ENCODE measurements around the gene FLRT1. TPM values are rescaled to one million over a fixed set of nuclear protein-coding genes. Genes with fewer than 3 reads are reported as not detected.

Gene FLRT1
- total RNA-seq, 6 donors from 2014 or later = 0.09 to 0.30 (median 0.15) TPM; not detected in 3

- H3K4me3 ChIP-seq = no peak overlapping the region
- H3K4me1 ChIP-seq = peaks cover 10 to 12% (median 11%) of the 10 kb centered on the region in 4 donors
- H3K27me3 ChIP-seq = peaks cover 0 to 15% (median 10%) of the 10 kb centered on the region in 4 donors
- DNase-seq (peak in 1 of 2 donors; percentile 71), ATAC-seq (ENCODE audit: low FRiP score in 2 of 2) (no peak)
- H3K9me3 ChIP-seq = no peaks in the 10 kb centered on the region
- no peak overlapping the region for H3K27ac ChIP-seq
- no peaks in the 10 kb centered on the region for H3K36me3 ChIP-seq
- WGBS, 2 donors = 70 to 73% methylated on average over 17 to 20 of the region's 20 CpGs
- TF ChIP-seq CTCF (IDR thresholded peaks at IDR 0.05) (peak in 2 of 6 experiments; percentile 14 to 41), EP300 (IDR thresholded peaks at IDR 0.05) (no peak)
Measured at GRCh38 chr11:64040684-64041322, 5.1 kb downstream of the FLRT1 start.

GRCh38 chr11:64041846-64042245, 6.1 kb downstream of the FLRT1 start:
- no peak for ATAC-seq (ENCODE audit: low FRiP score in 2 of 2)
- WGBS, 2 donors = 92 to 100% methylated on average over 5 to 9 of the region's 9 CpGs
- Histone ChIP-seq H3K4me1 (peaks cover 0 to 2% (median under 1%) of the 10 kb centered on the region in 4 donors), H3K4me3 (no peak overlapping the region), H3K36me3 (no peaks in the 10 kb centered on the region), H3K9me3 (no peaks in the 10 kb centered on the region), H3K27ac (no peak overlapping the region), H3K27me3 (peaks cover 0 to 4% (median 2%) of the 10 kb centered on the region in 4 donors)
- peak in 1 of 2 donors; percentile 49 for DNase-seq
- no peak for TF ChIP-seq CTCF (IDR thresholded peaks at IDR 0.05)
- no peak for TF ChIP-seq EP300 (IDR thresholded peaks at IDR 0.05)
- no peak for TF ChIP-seq POLR2A (IDR thresholded peaks at IDR 0.05)
- TF ChIP-seq POLR2AphosphoS5 (IDR thresholded peaks at IDR 0.05) = no peak

GRCh38 chr11:64042301-64042700, 6.6 kb downstream of the FLRT1 start:
- Histone ChIP-seq H3K4me1 (no peaks in the 10 kb centered on the region), H3K9me3 (no peaks in the 10 kb centered on the region), H3K4me3 (no peak overlapping the region), H3K27me3 (no peaks in the 10 kb centered on the region), H3K27ac (no peak overlapping the region), H3K36me3 (no peaks in the 10 kb centered on the region)
- TF ChIP-seq POLR2A (IDR thresholded peaks at IDR 0.05) (no peak), CTCF (IDR thresholded peaks at IDR 0.05) (no peak), POLR2AphosphoS5 (IDR thresholded peaks at IDR 0.05) (no peak), EP300 (IDR thresholded peaks at IDR 0.05) (no peak)
- 61 to 70% methylated on average over 2 to 4 of the region's 4 CpGs for WGBS, 2 donors
- no peak for DNase-seq
- no peak for ATAC-seq (ENCODE audit: low FRiP score in 2 of 2)

- ATAC-seq (ENCODE audit: low FRiP score in 2 of 2) = no peak
- H3K9me3 ChIP-seq = no peaks in the 10 kb centered on the region
Measured at GRCh38 chr11:64043545-64043944, 7.8 kb downstream of the FLRT1 start.

More at GRCh38 chr11:64043545-64043944, 7.8 kb downstream of the FLRT1 start:
- no peak overlapping the region for H3K4me3 ChIP-seq
- DNase-seq = no peak
- no peaks in the 10 kb centered on the region for H3K36me3 ChIP-seq
- 90 to 94% methylated on average over 5 of the region's 5 CpGs for WGBS, 2 donors
- no peaks in the 10 kb centered on the region for H3K27me3 ChIP-seq
- TF ChIP-seq EP300 (IDR thresholded peaks at IDR 0.05) (no peak), POLR2AphosphoS5 (IDR thresholded peaks at IDR 0.05) (no peak), POLR2A (IDR thresholded peaks at IDR 0.05) (no peak), CTCF (IDR thresholded peaks at IDR 0.05) (no peak)
- no peaks in the 10 kb centered on the region for H3K4me1 ChIP-seq
- H3K27ac ChIP-seq = no peak overlapping the region
